ENCODE results near the gene TTC36.
"Not testable (repeated sequence)": the region's sequence is repeated elsewhere in the genome, so short reads cannot be mapped to it uniquely, and the experiment has no call there.

TTC36 gene, protein sequence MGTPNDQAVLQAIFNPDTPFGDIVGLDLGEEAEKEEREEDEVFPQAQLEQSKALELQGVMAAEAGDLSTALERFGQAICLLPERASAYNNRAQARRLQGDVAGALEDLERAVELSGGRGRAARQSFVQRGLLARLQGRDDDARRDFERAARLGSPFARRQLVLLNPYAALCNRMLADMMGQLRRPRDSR

GRCh38 chr11:118527109-118527508, at the start of gene TTC36:
Gene TTC36 (plus strand): TSS chr11:118527474. CDS start chr11:118527495, 21 bp downstream.
- no peaks in the 10 kb centered on the region for H3K27me3 ChIP-seq (ENCODE audit: insufficient read depth, low read depth)
- no peaks in the 10 kb centered on the region for H4K20me1 ChIP-seq (ENCODE audit: insufficient read depth)
- H3K4me3 ChIP-seq (IDR thresholded peaks at IDR 0.05; ENCODE audit: insufficient read depth, low read depth, low read length): no peak within 1 kb of the TSS
- H3K4me1 ChIP-seq (ENCODE audit: low read depth, poor library complexity, severe bottlenecking): peaks cover 14% of the 10 kb centered on the region
- no peak within 1 kb of the TSS for H3K4me2 ChIP-seq
- TF ChIP-seq, protein P1, sequence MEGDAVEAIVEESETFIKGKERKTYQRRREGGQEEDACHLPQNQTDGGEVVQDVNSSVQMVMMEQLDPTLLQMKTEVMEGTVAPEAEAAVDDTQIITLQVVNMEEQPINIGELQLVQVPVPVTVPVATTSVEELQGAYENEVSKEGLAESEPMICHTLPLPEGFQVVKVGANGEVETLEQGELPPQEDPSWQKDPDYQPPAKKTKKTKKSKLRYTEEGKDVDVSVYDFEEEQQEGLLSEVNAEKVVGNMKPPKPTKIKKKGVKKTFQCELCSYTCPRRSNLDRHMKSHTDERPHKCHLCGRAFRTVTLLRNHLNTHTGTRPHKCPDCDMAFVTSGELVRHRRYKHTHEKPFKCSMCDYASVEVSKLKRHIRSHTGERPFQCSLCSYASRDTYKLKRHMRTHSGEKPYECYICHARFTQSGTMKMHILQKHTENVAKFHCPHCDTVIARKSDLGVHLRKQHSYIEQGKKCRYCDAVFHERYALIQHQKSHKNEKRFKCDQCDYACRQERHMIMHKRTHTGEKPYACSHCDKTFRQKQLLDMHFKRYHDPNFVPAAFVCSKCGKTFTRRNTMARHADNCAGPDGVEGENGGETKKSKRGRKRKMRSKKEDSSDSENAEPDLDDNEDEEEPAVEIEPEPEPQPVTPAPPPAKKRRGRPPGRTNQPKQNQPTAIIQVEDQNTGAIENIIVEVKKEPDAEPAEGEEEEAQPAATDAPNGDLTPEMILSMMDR (conservative IDR thresholded peaks at IDR 0.05; ENCODE audit: low read depth, low read length): no peak
- H3K27ac ChIP-seq: no peak within 1 kb of the TSS
- no peak within 1 kb of the TSS for H3K9ac ChIP-seq
- no peaks in the 10 kb centered on the region for H3K79me2 ChIP-seq (ENCODE audit: insufficient read depth, low read depth)
- no peaks in the 10 kb centered on the region for H3K36me3 ChIP-seq (ENCODE audit: insufficient read depth)
- H2AFZ ChIP-seq (ENCODE audit: low read depth): no peak within 1 kb of the TSS

- not testable (repeated sequence) for H3K9ac ChIP-seq; H3K36me3 ChIP-seq (ENCODE audit: insufficient read depth)
Measured at GRCh38 chr11:118481238-118481637, 46.0 kb upstream of the TTC36 start.

DNA sequence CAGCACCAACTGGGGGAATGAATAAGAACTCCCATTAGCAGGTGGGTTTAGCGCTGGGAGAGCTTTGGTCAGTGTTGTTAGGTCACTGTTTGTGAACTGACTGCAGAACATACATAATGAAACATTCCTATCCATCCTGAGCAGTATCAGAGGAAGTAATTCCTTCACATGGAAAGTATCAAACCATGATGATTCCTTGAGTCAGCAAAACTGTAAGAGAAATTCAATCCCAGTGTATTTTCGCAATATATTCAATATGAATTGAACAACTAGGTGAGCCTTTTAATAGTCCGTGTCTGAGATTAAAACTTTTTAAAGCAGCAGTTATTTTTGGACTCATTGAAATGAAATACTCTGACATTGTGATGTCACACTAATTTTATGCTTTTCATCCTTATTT, 42.9 kb upstream of the TTC36 start:
- Histone ChIP-seq H3K4me1 (ENCODE audit: low read depth, poor library complexity, severe bottlenecking) (no peaks in the 10 kb centered on the region), H3K79me2 (ENCODE audit: insufficient read depth, low read depth) (no peaks in the 10 kb centered on the region), H3K27ac (no peak overlapping the region), H2AFZ (ENCODE audit: low read depth) (no peak overlapping the region), H4K20me1 (ENCODE audit: insufficient read depth) (no peaks in the 10 kb centered on the region), H3K4me3 (IDR thresholded peaks at IDR 0.05; ENCODE audit: insufficient read depth, low read depth, low read length) (no peak overlapping the region), H3K36me3 (ENCODE audit: insufficient read depth) (no peaks in the 10 kb centered on the region), H3K4me2 (no peak overlapping the region), H3K27me3 (ENCODE audit: insufficient read depth, low read depth) (no peaks in the 10 kb centered on the region), H3K9ac (no peak overlapping the region)
- TF ChIP-seq, protein P1 (conservative IDR thresholded peaks at IDR 0.05; ENCODE audit: low read depth, low read length): no peak

More at GRCh38 chr11:118481238-118481637, 46.0 kb upstream of the TTC36 start:
- not testable (repeated sequence) for H4K20me1 ChIP-seq (ENCODE audit: insufficient read depth); H2AFZ ChIP-seq (ENCODE audit: low read depth); H3K4me1 ChIP-seq (ENCODE audit: low read depth, poor library complexity, severe bottlenecking); H3K79me2 ChIP-seq (ENCODE audit: insufficient read depth, low read depth); H3K4me2 ChIP-seq; H3K27ac ChIP-seq; H3K4me3 ChIP-seq (IDR thresholded peaks at IDR 0.05; ENCODE audit: insufficient read depth, low read depth, low read length); H3K27me3 ChIP-seq (ENCODE audit: insufficient read depth, low read depth)

GRCh38 chr11:118485273-118485672, 42.0 kb upstream of the TTC36 start:
- no peak overlapping the region for H3K4me3 ChIP-seq (IDR thresholded peaks at IDR 0.05; ENCODE audit: insufficient read depth, low read depth, low read length)
- no peaks in the 10 kb centered on the region for H3K36me3 ChIP-seq (ENCODE audit: insufficient read depth)
- TF ChIP-seq, protein P1 (conservative IDR thresholded peaks at IDR 0.05; ENCODE audit: low read depth, low read length): peak; percentile 28; the same call in 1 of the 2 replicates
- H3K4me2 ChIP-seq: no peak overlapping the region
- H4K20me1 ChIP-seq (ENCODE audit: insufficient read depth): no peaks in the 10 kb centered on the region
- H3K4me1 ChIP-seq (ENCODE audit: low read depth, poor library complexity, severe bottlenecking): no peaks in the 10 kb centered on the region
- no peaks in the 10 kb centered on the region for H3K79me2 ChIP-seq (ENCODE audit: insufficient read depth, low read depth)
- no peak overlapping the region for H3K9ac ChIP-seq
- no peaks in the 10 kb centered on the region for H3K27me3 ChIP-seq (ENCODE audit: insufficient read depth, low read depth)
- no peak overlapping the region for H2AFZ ChIP-seq (ENCODE audit: low read depth)
- H3K27ac ChIP-seq: no peak overlapping the region

DNA sequence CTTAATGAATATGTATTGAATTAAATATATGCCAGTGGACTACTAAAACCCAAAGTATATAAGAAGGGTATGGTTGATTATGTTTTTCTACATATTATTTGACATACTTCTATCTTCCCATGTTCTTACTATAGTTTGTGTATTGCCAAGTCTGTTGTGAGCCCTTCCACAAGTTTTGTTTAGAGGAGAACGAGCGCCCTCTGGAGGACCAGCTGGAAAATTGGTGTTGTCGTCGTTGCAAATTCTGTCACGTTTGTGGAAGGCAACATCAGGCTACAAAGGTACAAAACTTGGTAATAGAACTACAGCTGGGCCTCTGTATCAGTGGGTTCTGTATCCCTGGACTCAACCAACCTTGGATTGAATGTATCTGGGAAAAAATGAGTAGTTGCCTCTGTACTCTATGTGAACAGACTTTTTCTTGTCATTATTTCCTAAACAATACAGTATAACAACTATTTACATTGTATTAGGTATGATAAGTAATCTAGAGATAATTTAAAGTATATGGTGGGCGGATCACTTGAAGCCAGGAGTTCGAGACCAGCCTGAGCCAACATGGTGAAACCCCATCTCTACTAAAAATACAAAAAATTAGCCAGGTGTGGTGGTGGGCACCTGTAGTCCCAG, 38.7 kb upstream of the TTC36 start:
- Histone ChIP-seq H3K27ac (no peak overlapping the region), H2AFZ (ENCODE audit: low read depth) (no peak overlapping the region), H3K4me2 (no peak overlapping the region), H3K4me3 (IDR thresholded peaks at IDR 0.05; ENCODE audit: insufficient read depth, low read depth, low read length) (no peak overlapping the region), H3K27me3 (ENCODE audit: insufficient read depth, low read depth) (no peaks in the 10 kb centered on the region), H3K36me3 (ENCODE audit: insufficient read depth) (no peaks in the 10 kb centered on the region; the same call in 1 of the 2 replicates), H3K4me1 (ENCODE audit: low read depth, poor library complexity, severe bottlenecking) (no peaks in the 10 kb centered on the region), H3K79me2 (ENCODE audit: insufficient read depth, low read depth) (no peaks in the 10 kb centered on the region), H3K9ac (no peak overlapping the region), H4K20me1 (ENCODE audit: insufficient read depth) (no peaks in the 10 kb centered on the region)
- TF ChIP-seq, protein P1 (conservative IDR thresholded peaks at IDR 0.05; ENCODE audit: low read depth, low read length): peak; percentile 90
